K562 (cell line): ENCODE data around the gene KBTBD4. TPM values are rescaled to one million over a fixed set of nuclear protein-coding genes. Genes with fewer than 3 reads are reported as not detected.
A peak's percentile ranks its signal among the peaks of the same experiment; 100 is the strongest.

Source experiments
- ATAC-seq: fragments of 200-7000 bp; cut with Tn5 transposase; 3 replicates; pipeline ENCODE4 v1.9.1; 2020; ENCODE audit warnings: moderate library complexity
- BruUV-seq: library from RNA; stranded (reverse); fragments of 400-500 nt; replicated peaks from 2 replicates; lab custom pipeline; 2021; lab: Mats Ljungman, UMichigan
- CTCF ChIA-PET: fragments of 300-600 bp; formaldehyde crosslinking; extraction: SDS; loops from one replicate; lab custom pipeline; 2021; ENCODE audit warnings: low intra/inter-chr PET ratio; lab: Yijun Ruan, JAX
- POLR2A ChIA-PET: fragments of 300-600, 350-650 bp; sonication (Branson Sonifier 250); formaldehyde crosslinking; extraction: SDS; loops from one replicate; lab custom pipeline; 2021; ENCODE audit warnings: antibody characterized with exemption, inconsistent platforms; lab: Yijun Ruan, JAX
- DNase-seq, 4 experiments: peaks; one replicate each; pipeline versions ENCODE4 v3.0.0 to v3.0.0-alpha.2; 2011 to 2018; ENCODE audit warnings: low spot score in 3 of 4, mixed read lengths in 3 of 4; ENCODE audit errors: extremely low read depth in 1 of 4
- FAIRE-seq: peaks from 2 replicates; lab custom pipeline; 2011; peaks lifted over from hg19 to GRCh38; lab: Jason Lieb, UNC
- H2AFZ ChIP-seq: 2 replicates; pipeline ENCODE4 v1.6.0; 2011; ENCODE audit warnings: low read depth, low read length, control low read depth, inconsistent platforms
- H3K27ac ChIP-seq: fragments of 200-600 bp; 3 replicates; pipeline ENCODE4 v1.8.0; 2011; ENCODE audit warnings: low read depth, mild to moderate bottlenecking, control low read depth, inconsistent platforms, low read length, moderate library complexity, mixed read lengths; ENCODE audit errors: extremely low read depth
- H3K27me3 ChIP-seq, 2 experiments: fragments of 300-600 bp in 1 of 2; 2 replicates in 1 of 2; 3 replicates in 1 of 2; pipeline versions ENCODE4 v1.6.0 to v1.8.0; 2011; ENCODE audit warnings: inconsistent platforms in 2 of 2, low read length in 2 of 2, mild to moderate bottlenecking in 1 of 2, mixed read lengths in 1 of 2, moderate library complexity in 1 of 2; ENCODE audit not compliant: control insufficient read depth in 2 of 2, insufficient read depth in 2 of 2
- H3K36me3 ChIP-seq: fragments of 300-600 bp; 3 replicates; pipeline ENCODE4 v1.8.0; 2011; ENCODE audit warnings: mild to moderate bottlenecking, low read length, inconsistent platforms; ENCODE audit not compliant: control insufficient read depth, insufficient read depth
- H3K4me1 ChIP-seq, 2 experiments: fragments of 200-600 bp in 1 of 2; replicated peaks in 1 of 2; 2 replicates in 1 of 2; 3 replicates in 1 of 2; pipeline versions ENCODE4 v1.5.1 to v1.8.0; 2011; ENCODE audit warnings: inconsistent platforms in 2 of 2, low read length in 2 of 2, mild to moderate bottlenecking in 1 of 2, mixed read lengths in 1 of 2, moderate library complexity in 1 of 2; ENCODE audit not compliant: control insufficient read depth in 2 of 2, insufficient read depth in 2 of 2
- H3K4me2 ChIP-seq: 2 replicates; pipeline ENCODE4 v1.6.1; 2011; ENCODE audit warnings: low read length, control low read depth, inconsistent platforms, mixed read lengths; ENCODE audit not compliant: insufficient read depth
- H3K4me3 ChIP-seq: fragments of 200-600 bp; sonication (generic), shearing (Covaris generic); 2 replicates; pipeline ENCODE4 v1.5.1; 2016; ENCODE audit warnings: control low read depth, inconsistent platforms
- H3K79me2 ChIP-seq: fragments of 200-600 bp; 3 replicates; pipeline ENCODE4 v1.8.0; 2011; ENCODE audit warnings: low read length, inconsistent platforms; ENCODE audit not compliant: control insufficient read depth, insufficient read depth
- H3K9ac ChIP-seq, 2 experiments: 2 replicates each; pipeline versions ENCODE4 v1.6.0 to v1.6.1; 2011; ENCODE audit warnings: low read depth in 2 of 2, low read length in 2 of 2, control low read depth in 1 of 2, inconsistent platforms in 1 of 2, mild to moderate bottlenecking in 1 of 2, mixed read lengths in 1 of 2; ENCODE audit not compliant: insufficient read depth in 1 of 2
- H3K9me1 ChIP-seq: one replicate; pipeline ENCODE4 v1.6.0; 2011; ENCODE audit warnings: inconsistent platforms, mild to moderate bottlenecking, low read length, moderate library complexity; ENCODE audit not compliant: control insufficient read depth, insufficient read depth
- H3K9me3 ChIP-seq: replicated peaks from 2 replicates; pipeline ENCODE4 v1.5.1; 2011; ENCODE audit warnings: low read depth, low read length, inconsistent platforms; ENCODE audit not compliant: control insufficient read depth, insufficient read depth
- H4K20me1 ChIP-seq: replicated peaks from 2 replicates; pipeline ENCODE4 v1.6.1; 2011; ENCODE audit warnings: low read length, inconsistent platforms, mixed read lengths; ENCODE audit not compliant: control insufficient read depth, insufficient read depth
- CBFA2T2 ChIP-seq: fragments of 450-650 bp; conservative IDR thresholded peaks from 2 replicates; pipeline ENCODE4 v1.6.1; 2017; ENCODE audit warnings: mild to moderate bottlenecking
- CC2D1A ChIP-seq: fragments of 450-650 bp; IDR thresholded peaks from 2 replicates; pipeline ENCODE4 v1.6.1; 2017; ENCODE audit warnings: mild to moderate bottlenecking
- ETV5 ChIP-seq: sonication (generic); formaldehyde crosslinking; IDR thresholded peaks from 2 replicates; pipeline ENCODE4 v1.4.0; 2020; ENCODE audit warnings: low read depth, mild to moderate bottlenecking, missing genetic modification reagents
- KDM1A ChIP-seq, 2 experiments: fragments of 450-650 bp; IDR thresholded peaks; 2 replicates each; pipeline ENCODE4 v1.6.1; 2016; ENCODE audit warnings: mild to moderate bottlenecking in 2 of 2
- MXI1 ChIP-seq: IDR thresholded peaks from 2 replicates; pipeline ENCODE4 v1.6.1; 2011; ENCODE audit warnings: low read depth, mild to moderate bottlenecking, improper control_type of control experiment, low read length
- NCOA1 ChIP-seq: fragments of 450-650 bp; IDR thresholded peaks from 2 replicates; pipeline ENCODE4 v1.6.1; 2016; ENCODE audit warnings: low read depth
- NCOA6 ChIP-seq: fragments of 450-650 bp; IDR thresholded peaks from 2 replicates; pipeline ENCODE4 v1.6.1; 2017; ENCODE audit warnings: mild to moderate bottlenecking
- NELFE ChIP-seq: IDR thresholded peaks from 2 replicates; pipeline ENCODE4 v1.6.1; 2011; ENCODE audit warnings: mild to moderate bottlenecking; ENCODE audit not compliant: insufficient read depth, insufficient read length
- NR4A1 ChIP-seq, 2 experiments: fragments of 250-450 bp in 1 of 2; fragments of 450-650 bp in 1 of 2; sonication (Bioruptor Pico) in 1 of 2; IDR thresholded peaks; 2 replicates each; pipeline versions ENCODE4 v1.4.0 to v1.6.1; 2016 to 2020; ENCODE audit warnings: mild to moderate bottlenecking in 2 of 2, missing compliant biosample characterization in 1 of 2, missing genetic modification characterization in 1 of 2, moderate library complexity in 1 of 2
- PATZ1 ChIP-seq: fragments of 250-450 bp; sonication (Bioruptor Pico); IDR thresholded peaks from 2 replicates; pipeline ENCODE4 v1.5.0; 2020; ENCODE audit warnings: mild to moderate bottlenecking, borderline replicate concordance
- RBFOX2 ChIP-seq: fragments of 200-400 bp; formaldehyde crosslinking; IDR thresholded peaks from 2 replicates; pipeline ENCODE4 v1.6.1; 2017; ENCODE audit warnings: low read depth, mild to moderate bottlenecking, low read length, moderate library complexity
- RBM22 ChIP-seq: fragments of 200-400 bp; formaldehyde crosslinking; IDR thresholded peaks from 2 replicates; pipeline ENCODE4 v1.6.1; 2018; ENCODE audit warnings: low read length, low read depth; ENCODE audit not compliant: poor library complexity, severe bottlenecking
- SP1 ChIP-seq: sonication (generic); formaldehyde crosslinking; IDR thresholded peaks from 2 replicates; pipeline ENCODE4 v1.8.1; 2022; ENCODE audit warnings: mild to moderate bottlenecking, missing genetic modification reagents
- ZBTB1 ChIP-seq: sonication (generic); formaldehyde crosslinking; IDR thresholded peaks from 2 replicates; pipeline ENCODE4 v1.8.1; 2023; ENCODE audit warnings: missing genetic modification reagents, low read depth, mild to moderate bottlenecking, borderline replicate concordance
- ZBTB43 ChIP-seq: sonication (generic); formaldehyde crosslinking; IDR thresholded peaks from 2 replicates; pipeline ENCODE4 v1.8.0; 2023; ENCODE audit warnings: mild to moderate bottlenecking, missing genetic modification reagents
- ZNF224 ChIP-seq: sonication (generic); formaldehyde crosslinking; IDR thresholded peaks from 2 replicates; pipeline ENCODE4 v1.8.0; 2022; ENCODE audit warnings: mild to moderate bottlenecking, missing genetic modification reagents
- ZNF431 ChIP-seq: sonication (generic); formaldehyde crosslinking; IDR thresholded peaks from 2 replicates; pipeline ENCODE4 v1.8.0; 2022; ENCODE audit warnings: mild to moderate bottlenecking, missing genetic modification reagents
- WGBS: fragments of 100-300 bp; shearing (Covaris generic); methylation state at CpG from one replicate; pipeline ENCODE4 v1.1.6; 2016; ENCODE audit warnings: low coverage, mixed read lengths; ENCODE audit not compliant: insufficient coverage; ENCODE audit errors: missing lambda C conversion rate; 5-methylcytosine and 5-hydroxymethylcytosine counted together
- in situ Hi-C: fragments of 300-500 bp; cut with MboI; formaldehyde crosslinking; loops from 4 replicates; pipeline ENCODE4 v1.15.0; 2018; ENCODE audit warnings: inconsistent platforms, mixed read lengths
- intact Hi-C: fragments of 100-400 bp; cut with micrococcal nuclease; formaldehyde crosslinking; loops from 2 replicates; pipeline ENCODE4 v1.14.2; 2022
- polyA plus RNA-seq, 8 experiments: library from polyadenylated mRNA; depleted of rRNA in 4 of 8; stranded (reverse) in 5 of 8; unstranded in 3 of 8; fragments of >200 nt; fragmentation: Nextera tagmentation in 2 of 8; fragmentation: Illumina TruSeq in 1 of 8; extraction: Ambion mirVana in 2 of 8; extraction: Trizol in 1 of 8; gene quantifications; 2 replicates each; pipeline versions ENCODE4 v1.2.1 to v1.2.3, GENCODE V29; 2011 to 2014; ENCODE audit warnings: inconsistent platforms in 1 of 8, missing spikeins in 1 of 8
- total RNA-seq, 7 experiments: library from RNA; depleted of rRNA in 6 of 7; stranded (reverse); fragments of >200 nt in 6 of 7; fragmentation: Illumina TruSeq in 2 of 7; extraction: Trizol in 2 of 7; gene quantifications; 2 replicates each; pipeline versions ENCODE4 v1.2.1 to v1.2.3, GENCODE V29; 2011 to 2021; ENCODE audit warnings: low replicate concordance in 1 of 7
- TF ChIP-seq, protein P1 (sequence below): fragments of 450-650 bp; IDR thresholded peaks from 2 replicates; pipeline ENCODE4 v1.6.1; 2018; ENCODE audit warnings: mild to moderate bottlenecking, low read depth; ENCODE audit not compliant: partially characterized antibody

Gene KBTBD4
- total and polyA plus RNA-seq, 9 of the 15 experiments (the other 6 are each of a cell fraction or from before 2014, with no cell fraction given), result 7.0 to 33.9 (median 13.3) TPM

- in situ Hi-C loops, result no loop called here
- WGBS, result 2% methylated on average over 22 of the region's 22 CpGs
- intact Hi-C loops, result loop anchor here (5.0 kb wide), 1 partner anchor 40 kb away; no protein-coding TSS in a partner anchor
- no peak for TF ChIP-seq PATZ1
- peak; percentile 48; the same call in 1 of the 2 replicates for TF ChIP-seq ZBTB1
- 0 out of 2 replicates have a peak, but pooled peaks have one; percentile 22 for TF ChIP-seq NR4A1 (CRISPR knock-in tag; IDR thresholded peaks at IDR 0.05)
- no peak for TF ChIP-seq NR4A1 (tag; IDR thresholded peaks at IDR 0.05)
- no peak for TF ChIP-seq NCOA1
- no peak for TF ChIP-seq CBFA2T2
- no peak for TF ChIP-seq RBM22
- no peak for TF ChIP-seq ZNF431 (CRISPR knock-in tag)
- no peak for TF ChIP-seq ETV5 (CRISPR knock-in tag)
- no peak for TF ChIP-seq RBFOX2
- TF ChIP-seq MXI1, result no peak
- TF ChIP-seq NELFE, result no peak
- TF ChIP-seq, protein P1, sequence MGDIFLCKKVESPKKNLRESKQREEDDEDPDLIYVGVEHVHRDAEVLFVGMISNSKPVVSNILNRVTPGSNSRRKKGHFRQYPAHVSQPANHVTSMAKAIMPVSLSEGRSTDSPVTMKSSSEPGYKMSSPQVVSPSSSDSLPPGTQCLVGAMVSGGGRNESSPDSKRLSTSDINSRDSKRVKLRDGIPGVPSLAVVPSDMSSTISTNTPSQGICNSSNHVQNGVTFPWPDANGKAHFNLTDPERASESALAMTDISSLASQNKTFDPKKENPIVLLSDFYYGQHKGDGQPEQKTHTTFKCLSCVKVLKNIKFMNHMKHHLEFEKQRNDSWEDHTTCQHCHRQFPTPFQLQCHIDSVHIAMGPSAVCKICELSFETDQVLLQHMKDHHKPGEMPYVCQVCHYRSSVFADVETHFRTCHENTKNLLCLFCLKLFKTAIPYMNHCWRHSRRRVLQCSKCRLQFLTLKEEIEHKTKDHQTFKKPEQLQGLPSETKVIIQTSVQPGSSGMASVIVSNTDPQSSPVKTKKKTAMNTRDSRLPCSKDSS, result no peak
- TF ChIP-seq KDM1A (IDR thresholded peaks at IDR 0.05), result 0 out of 4 replicates have a peak, but pooled peaks of 1 of the 2 experiments have one; percentile 5
- TF ChIP-seq ZNF224 (CRISPR knock-in tag), result no peak
- TF ChIP-seq CC2D1A, result no peak
- TF ChIP-seq SP1, result no peak
- no peak for TF ChIP-seq NCOA6
- TF ChIP-seq ZBTB43 (CRISPR knock-in tag), result no peak
Observed at GRCh38 chr11:47552056-47552565, 26.7 kb downstream of the KBTBD4 start.

More at GRCh38 chr11:47552056-47552565, 26.7 kb downstream of the KBTBD4 start:
- Histone ChIP-seq H3K9me1 (peaks cover 6% of the 10 kb centered on the region), H3K79me2 (peaks cover 59% of the 10 kb centered on the region), H3K36me3 (peaks cover 25% of the 10 kb centered on the region), H3K27me3 (no peaks in the 10 kb centered on the region), H3K4me3 (peak overlapping the region; percentile 100), H3K4me1 (peaks cover 11 to 18% of the 10 kb centered on the region in 2 experiments; a peak in 4 of 5 replicates), H3K9me3 (no peaks in the 10 kb centered on the region), H3K9ac (peak overlapping the region; percentile 92 to 100), H3K4me2 (peak overlapping the region; percentile 96), H3K27ac (peak overlapping the region; percentile 92), H4K20me1 (peaks cover 12% of the 10 kb centered on the region), H2AFZ (peak overlapping the region; percentile 69)
- ATAC-seq, result peak; percentile 23
- FAIRE-seq, result peak; percentile 29
- ChIA-PET CTCF (no interaction called here), POLR2A (interaction anchor here (0.6 to 3.8 kb wide), 9 partner anchors 10 to 1557 kb away, joined by 3 to 28 read pairs (median 5); partner anchors contain the start of gene PTPMT1)
- peak in 2 of 4 experiments; percentile 24 to 46 for DNase-seq
- BruUV-seq, result no TSS peak
